GM12878 (cell line): ENCODE results near the gene HMCN2. TPM values are rescaled to one million over a fixed set of nuclear protein-coding genes. Genes with fewer than 3 reads are reported as not detected.

Experiments
- ATAC-seq: fragments of 200-7000 bp; cut with Tn5 transposase; 3 replicates; pipeline ENCODE4 v1.9.1; 2020; ENCODE audit warnings: mild to moderate bottlenecking, moderate library complexity
- BruUV-seq: library from RNA; stranded (reverse); fragments of 400-500 nt; replicated peaks from 2 replicates; lab custom pipeline; 2021; lab: Mats Ljungman, UMichigan
- CTCF ChIA-PET: fragments of 300-600 bp; sonication (Branson Sonifier 250); formaldehyde crosslinking; extraction: SDS; loops from one replicate; lab custom pipeline; 2021; ENCODE audit warnings: inconsistent platforms; lab: Yijun Ruan, JAX
- POLR2A ChIA-PET: fragments of 350-600 bp; formaldehyde crosslinking; extraction: SDS; loops from one replicate; lab custom pipeline; 2021; ENCODE audit warnings: inconsistent platforms; lab: Charles Lee
- RAD21 ChIA-PET: fragments of 300-600 bp; sonication (Branson Sonifier 250); formaldehyde crosslinking; loops from one replicate; lab custom pipeline; 2023; ENCODE audit warnings: antibody characterized with exemption; ENCODE audit not compliant: unreplicated experiment; lab: Charles Lee
- SMC1A ChIA-PET: fragments of 300-600 bp; sonication (Branson Sonifier 250); formaldehyde crosslinking; loops from one replicate; lab custom pipeline; 2023; ENCODE audit not compliant: unreplicated experiment, uncharacterized antibody; lab: Charles Lee
- DNase-seq: peaks from one replicate; pipeline ENCODE4 v3.0.0-alpha.2; 2011; ENCODE audit warnings: low read depth, low spot score
- FAIRE-seq: peaks from 3 replicates; lab custom pipeline; 2011; peaks lifted over from hg19 to GRCh38; lab: Jason Lieb, UNC
- H2AFZ ChIP-seq: 2 replicates; pipeline ENCODE4 v1.6.0; 2011; ENCODE audit warnings: low read depth, low read length, control low read depth; ENCODE audit not compliant: control insufficient read depth
- H3K27ac ChIP-seq: 2 replicates; pipeline ENCODE4 v1.5.1; 2011; ENCODE audit warnings: control low read depth; ENCODE audit not compliant: control insufficient read depth, insufficient read depth
- H3K27me3 ChIP-seq, 2 experiments: replicated peaks in 1 of 2; 2 replicates each; pipeline versions ENCODE4 v1.6.0 to v1.6.1; 2011; ENCODE audit warnings: low read length in 1 of 2; ENCODE audit not compliant: control insufficient read depth in 2 of 2, insufficient read depth in 2 of 2
- H3K36me3 ChIP-seq, 2 experiments: 2 replicates each; pipeline ENCODE4 v1.5.1; 2011; ENCODE audit warnings: low read length in 1 of 2; ENCODE audit not compliant: control insufficient read depth in 2 of 2, insufficient read depth in 2 of 2
- H3K4me1 ChIP-seq: 2 replicates; pipeline ENCODE4 v1.6.1; 2011; ENCODE audit warnings: mild to moderate bottlenecking, low read length, moderate library complexity, mixed read lengths; ENCODE audit not compliant: control insufficient read depth, insufficient read depth
- H3K4me2 ChIP-seq: 2 replicates; pipeline ENCODE4 v1.6.0; 2011; ENCODE audit warnings: control low read depth; ENCODE audit not compliant: control insufficient read depth, insufficient read depth
- H3K4me3 ChIP-seq: fragments of 200-600 bp; sonication (generic); 2 replicates; pipeline ENCODE4 v1.5.1; 2016
- H3K79me2 ChIP-seq: 2 replicates; pipeline ENCODE4 v1.6.0; 2011; ENCODE audit warnings: low read length; ENCODE audit not compliant: control insufficient read depth, insufficient read depth
- H3K9ac ChIP-seq: 2 replicates; pipeline ENCODE4 v1.8.0; 2011; ENCODE audit warnings: low read length, control low read depth, mixed read lengths; ENCODE audit not compliant: control insufficient read depth, insufficient read depth
- H3K9me3 ChIP-seq: replicated peaks from 3 replicates; pipeline ENCODE4 v1.5.1; 2011; ENCODE audit warnings: mild to moderate bottlenecking, low read length; ENCODE audit not compliant: control insufficient read depth, insufficient read depth
- H4K20me1 ChIP-seq: 2 replicates; pipeline ENCODE4 v1.6.0; 2011; ENCODE audit not compliant: control insufficient read depth, insufficient read depth
- ASH2L ChIP-seq: fragments of 300-600, 200-600 bp; sonication (generic); IDR thresholded peaks from 2 replicates; pipeline ENCODE4 v1.6.1; 2017; ENCODE audit warnings: low read depth, mild to moderate bottlenecking, borderline replicate concordance
- ESRRA ChIP-seq: IDR thresholded peaks from 2 replicates; pipeline ENCODE4 v1.6.1; 2012; ENCODE audit warnings: mild to moderate bottlenecking, low read length, improper control_type of control experiment
- HCFC1 ChIP-seq: fragments of 150-350 bp; IDR thresholded peaks from 2 replicates; pipeline ENCODE4 v1.6.1; 2014; ENCODE audit warnings: low read length
- IKZF2 ChIP-seq, 2 experiments: fragments of 450-650 bp; IDR thresholded peaks; 2 replicates each; pipeline ENCODE4 v1.6.1; 2017; ENCODE audit warnings: mild to moderate bottlenecking in 2 of 2, moderate library complexity in 2 of 2
- KDM1A ChIP-seq: fragments of 200-600 bp; sonication (generic); IDR thresholded peaks from 2 replicates; pipeline ENCODE4 v1.6.1; 2016; ENCODE audit warnings: borderline replicate concordance
- MEF2B ChIP-seq: fragments of 450-650 bp; IDR thresholded peaks from 2 replicates; pipeline ENCODE4 v1.6.1; 2018; ENCODE audit warnings: mild to moderate bottlenecking, moderate library complexity; ENCODE audit not compliant: partially characterized antibody, poor library complexity, severe bottlenecking
- NR2F1 ChIP-seq: fragments of 450-650 bp; conservative IDR thresholded peaks from 2 replicates; pipeline ENCODE4 v1.6.1; 2017; ENCODE audit warnings: mild to moderate bottlenecking
- PAX5 ChIP-seq: IDR thresholded peaks from 2 replicates; pipeline ENCODE4 v1.6.1; 2011; ENCODE audit warnings: low read depth, low read length, borderline replicate concordance
- RB1 ChIP-seq: fragments of 450-650 bp; formaldehyde crosslinking; IDR thresholded peaks from 2 replicates; pipeline ENCODE4 v1.6.1; 2017; ENCODE audit warnings: mild to moderate bottlenecking, borderline replicate concordance
- SMAD1 ChIP-seq: fragments of 450-650 bp; IDR thresholded peaks from 2 replicates; pipeline ENCODE4 v1.6.1; 2018; ENCODE audit warnings: mild to moderate bottlenecking, low read depth; ENCODE audit not compliant: partially characterized antibody
- YY1 ChIP-seq: IDR thresholded peaks from 2 replicates; pipeline ENCODE4 v1.6.1; 2011; ENCODE audit warnings: low read depth, mild to moderate bottlenecking, low read length
- WGBS: methylation state at CpG from one replicate; pipeline ENCODE4 v1.1.6; 2016; ENCODE audit warnings: low lambda C conversion rate; ENCODE audit not compliant: insufficient replicate concordance, insufficient coverage; ENCODE audit errors: missing lambda C conversion rate; 5-methylcytosine and 5-hydroxymethylcytosine counted together
- in situ Hi-C: fragments of 300-500 bp; cut with MboI; formaldehyde crosslinking; loops from 9 replicates; pipeline ENCODE4 v1.14.3; 2018; ENCODE audit warnings: mixed read lengths
- intact Hi-C: fragments of 100-400 bp; cut with micrococcal nuclease; formaldehyde crosslinking; loops from one replicate; pipeline ENCODE4 v1.14.2; 2022; ENCODE audit not compliant: unreplicated experiment
- polyA plus RNA-seq, 11 experiments: library from polyadenylated mRNA; depleted of rRNA in 4 of 11; unstranded in 6 of 11; stranded (reverse) in 5 of 11; fragments of >200 nt; fragmentation: Nextera tagmentation in 4 of 11; fragmentation: Illumina TruSeq in 1 of 11; extraction: Ambion mirVana in 4 of 11; extraction: Trizol in 1 of 11; gene quantifications; 1 replicate in 1 of 11; 2 replicates in 10 of 11; pipeline versions ENCODE4 v1.2.1 to v1.2.3, GENCODE V29; 2011 to 2016; ENCODE audit warnings: inconsistent platforms in 2 of 11, missing spikeins in 2 of 11, low read depth in 1 of 11
- total RNA-seq, 4 experiments: library from RNA; depleted of rRNA in 3 of 4; stranded (reverse); fragments of >200 nt in 3 of 4; fragmentation: Illumina TruSeq in 1 of 4; extraction: Trizol in 1 of 4; gene quantifications; 2 replicates each; pipeline versions ENCODE4 v1.2.1 to v1.2.3, GENCODE V29; 2013 to 2021
- TF ChIP-seq, protein P1 (sequence below), 3 experiments: IDR thresholded peaks in 2 of 3; conservative IDR thresholded peaks in 1 of 3; 2 replicates each; pipeline ENCODE4 v1.5.1; 2011; ENCODE audit warnings: low read depth in 3 of 3, low read length in 3 of 3, mild to moderate bottlenecking in 3 of 3, control low read depth in 2 of 3, moderate library complexity in 2 of 3, inconsistent platforms in 1 of 3, mixed read lengths in 1 of 3; ENCODE audit not compliant: control insufficient read depth in 2 of 3, insufficient read depth in 1 of 3; ENCODE audit errors: extremely low read depth in 1 of 3
- TF ChIP-seq, protein P2 (sequence below): IDR thresholded peaks from 2 replicates; pipeline ENCODE4 v1.6.1; 2012; ENCODE audit warnings: low read depth, low read length, improper control_type of control experiment
- TF ChIP-seq, protein P3 (sequence below): fragments of 450-650 bp; IDR thresholded peaks from 2 replicates; pipeline ENCODE4 v1.6.1; 2016; ENCODE audit warnings: mild to moderate bottlenecking
- TF ChIP-seq, protein P4 (sequence below): fragments of 450-650 bp; formaldehyde crosslinking; IDR thresholded peaks from 2 replicates; pipeline ENCODE4 v1.4.0; 2022; ENCODE audit warnings: mild to moderate bottlenecking, moderate library complexity
- TF ChIP-seq, protein P5 (sequence below): fragments of 450-650 bp; IDR thresholded peaks from 2 replicates; pipeline ENCODE4 v1.6.1; 2014; ENCODE audit warnings: mild to moderate bottlenecking

Gene HMCN2
- total and polyA plus RNA-seq, 10 of the 15 experiments (the other 5 are each of a cell fraction or from before 2014, with no cell fraction given): 0.04 TPM; not detected in 9

DNA sequence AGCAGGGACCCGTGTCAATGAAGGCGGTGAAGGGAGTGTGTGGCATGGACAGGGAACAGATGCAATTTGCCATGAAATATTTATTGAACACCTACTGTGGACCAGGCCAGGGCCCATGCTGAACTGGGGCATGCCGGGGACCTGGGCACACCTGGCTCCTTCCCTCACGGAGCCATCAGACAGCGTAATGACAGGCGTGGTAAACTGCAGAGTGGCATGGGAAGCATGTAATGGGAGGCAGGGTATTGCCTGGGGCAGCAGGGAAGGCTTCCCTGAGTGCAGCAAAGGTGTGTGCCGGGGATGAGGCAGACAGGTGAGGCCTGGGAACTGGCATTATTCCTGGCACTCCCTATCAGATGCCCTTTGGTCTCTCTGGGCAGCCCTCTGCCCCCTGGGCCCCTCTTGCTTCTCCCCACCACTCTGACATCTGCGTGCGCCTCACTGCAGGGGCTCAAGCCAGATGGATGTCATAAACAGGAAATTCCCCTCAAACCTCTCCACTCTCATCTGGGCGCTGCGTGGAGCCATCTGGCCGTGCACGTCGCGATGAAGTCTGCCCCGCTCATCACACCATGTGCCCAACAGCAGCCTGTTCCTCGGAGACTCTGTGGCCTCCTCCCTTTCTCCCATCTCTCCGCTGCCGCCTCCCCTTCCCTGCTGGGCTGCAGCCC, 67.6 kb downstream of the HMCN2 start:
- RAD21 ChIA-PET: no interaction called here
- no peaks in the 10 kb centered on the region for H3K4me1 ChIP-seq
- DNase-seq: no peak
- H3K27ac ChIP-seq: no peak overlapping the region
- H3K4me2 ChIP-seq: no peak overlapping the region
- SMC1A ChIA-PET: no interaction called here
- no peaks in the 10 kb centered on the region for H3K9me3 ChIP-seq
- in situ Hi-C loops (no loop called here), intact Hi-C loops (no loop called here)
- no peak overlapping the region for H2AFZ ChIP-seq
- H3K79me2 ChIP-seq: no peaks in the 10 kb centered on the region
- POLR2A ChIA-PET: no interaction called here
- H3K36me3 ChIP-seq: no peaks in the 10 kb centered on the region
- H3K27me3 ChIP-seq: no peaks in the 10 kb centered on the region; a peak in 1 of 4 replicates
- ATAC-seq: no peak
- no peak for FAIRE-seq
- no peak overlapping the region for H3K9ac ChIP-seq
- CTCF ChIA-PET: no interaction called here
- no peak overlapping the region for H3K4me3 ChIP-seq
- no TSS peak for BruUV-seq
- WGBS: 7% methylated on average over 19 of the region's 19 CpGs
- no peaks in the 10 kb centered on the region for H4K20me1 ChIP-seq
- no peak for TF ChIP-seq IKZF2 (IDR thresholded peaks at IDR 0.05)
- TF ChIP-seq NR2F1: no peak
- no peak for TF ChIP-seq RB1
- TF ChIP-seq HCFC1: no peak
- TF ChIP-seq YY1: no peak
- TF ChIP-seq, protein P1, sequence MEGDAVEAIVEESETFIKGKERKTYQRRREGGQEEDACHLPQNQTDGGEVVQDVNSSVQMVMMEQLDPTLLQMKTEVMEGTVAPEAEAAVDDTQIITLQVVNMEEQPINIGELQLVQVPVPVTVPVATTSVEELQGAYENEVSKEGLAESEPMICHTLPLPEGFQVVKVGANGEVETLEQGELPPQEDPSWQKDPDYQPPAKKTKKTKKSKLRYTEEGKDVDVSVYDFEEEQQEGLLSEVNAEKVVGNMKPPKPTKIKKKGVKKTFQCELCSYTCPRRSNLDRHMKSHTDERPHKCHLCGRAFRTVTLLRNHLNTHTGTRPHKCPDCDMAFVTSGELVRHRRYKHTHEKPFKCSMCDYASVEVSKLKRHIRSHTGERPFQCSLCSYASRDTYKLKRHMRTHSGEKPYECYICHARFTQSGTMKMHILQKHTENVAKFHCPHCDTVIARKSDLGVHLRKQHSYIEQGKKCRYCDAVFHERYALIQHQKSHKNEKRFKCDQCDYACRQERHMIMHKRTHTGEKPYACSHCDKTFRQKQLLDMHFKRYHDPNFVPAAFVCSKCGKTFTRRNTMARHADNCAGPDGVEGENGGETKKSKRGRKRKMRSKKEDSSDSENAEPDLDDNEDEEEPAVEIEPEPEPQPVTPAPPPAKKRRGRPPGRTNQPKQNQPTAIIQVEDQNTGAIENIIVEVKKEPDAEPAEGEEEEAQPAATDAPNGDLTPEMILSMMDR (IDR thresholded peaks at IDR 0.05 in 2 of 3, conservative IDR thresholded peaks at IDR 0.05 in 1 of 3; ENCODE audit: control insufficient read depth in 2 of 3, extremely low read depth in 1 of 3, insufficient read depth in 1 of 3, low read depth in 3 of 3, low read length in 3 of 3): no peak
- no peak for TF ChIP-seq ASH2L
- TF ChIP-seq MEF2B: no peak
- no peak for TF ChIP-seq ESRRA
- TF ChIP-seq, protein P2, sequence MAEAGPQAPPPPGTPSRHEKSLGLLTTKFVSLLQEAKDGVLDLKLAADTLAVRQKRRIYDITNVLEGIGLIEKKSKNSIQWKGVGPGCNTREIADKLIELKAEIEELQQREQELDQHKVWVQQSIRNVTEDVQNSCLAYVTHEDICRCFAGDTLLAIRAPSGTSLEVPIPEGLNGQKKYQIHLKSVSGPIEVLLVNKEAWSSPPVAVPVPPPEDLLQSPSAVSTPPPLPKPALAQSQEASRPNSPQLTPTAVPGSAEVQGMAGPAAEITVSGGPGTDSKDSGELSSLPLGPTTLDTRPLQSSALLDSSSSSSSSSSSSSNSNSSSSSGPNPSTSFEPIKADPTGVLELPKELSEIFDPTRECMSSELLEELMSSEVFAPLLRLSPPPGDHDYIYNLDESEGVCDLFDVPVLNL: no peak
- TF ChIP-seq SMAD1: no peak
- no peak for TF ChIP-seq PAX5
- TF ChIP-seq, protein P3, sequence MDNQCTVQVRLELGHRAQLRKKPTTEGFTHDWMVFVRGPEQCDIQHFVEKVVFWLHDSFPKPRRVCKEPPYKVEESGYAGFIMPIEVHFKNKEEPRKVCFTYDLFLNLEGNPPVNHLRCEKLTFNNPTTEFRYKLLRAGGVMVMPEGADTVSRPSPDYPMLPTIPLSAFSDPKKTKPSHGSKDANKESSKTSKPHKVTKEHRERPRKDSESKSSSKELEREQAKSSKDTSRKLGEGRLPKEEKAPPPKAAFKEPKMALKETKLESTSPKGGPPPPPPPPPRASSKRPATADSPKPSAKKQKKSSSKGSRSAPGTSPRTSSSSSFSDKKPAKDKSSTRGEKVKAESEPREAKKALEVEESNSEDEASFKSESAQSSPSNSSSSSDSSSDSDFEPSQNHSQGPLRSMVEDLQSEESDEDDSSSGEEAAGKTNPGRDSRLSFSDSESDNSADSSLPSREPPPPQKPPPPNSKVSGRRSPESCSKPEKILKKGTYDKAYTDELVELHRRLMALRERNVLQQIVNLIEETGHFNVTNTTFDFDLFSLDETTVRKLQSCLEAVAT: no peak
- TF ChIP-seq, protein P4, sequence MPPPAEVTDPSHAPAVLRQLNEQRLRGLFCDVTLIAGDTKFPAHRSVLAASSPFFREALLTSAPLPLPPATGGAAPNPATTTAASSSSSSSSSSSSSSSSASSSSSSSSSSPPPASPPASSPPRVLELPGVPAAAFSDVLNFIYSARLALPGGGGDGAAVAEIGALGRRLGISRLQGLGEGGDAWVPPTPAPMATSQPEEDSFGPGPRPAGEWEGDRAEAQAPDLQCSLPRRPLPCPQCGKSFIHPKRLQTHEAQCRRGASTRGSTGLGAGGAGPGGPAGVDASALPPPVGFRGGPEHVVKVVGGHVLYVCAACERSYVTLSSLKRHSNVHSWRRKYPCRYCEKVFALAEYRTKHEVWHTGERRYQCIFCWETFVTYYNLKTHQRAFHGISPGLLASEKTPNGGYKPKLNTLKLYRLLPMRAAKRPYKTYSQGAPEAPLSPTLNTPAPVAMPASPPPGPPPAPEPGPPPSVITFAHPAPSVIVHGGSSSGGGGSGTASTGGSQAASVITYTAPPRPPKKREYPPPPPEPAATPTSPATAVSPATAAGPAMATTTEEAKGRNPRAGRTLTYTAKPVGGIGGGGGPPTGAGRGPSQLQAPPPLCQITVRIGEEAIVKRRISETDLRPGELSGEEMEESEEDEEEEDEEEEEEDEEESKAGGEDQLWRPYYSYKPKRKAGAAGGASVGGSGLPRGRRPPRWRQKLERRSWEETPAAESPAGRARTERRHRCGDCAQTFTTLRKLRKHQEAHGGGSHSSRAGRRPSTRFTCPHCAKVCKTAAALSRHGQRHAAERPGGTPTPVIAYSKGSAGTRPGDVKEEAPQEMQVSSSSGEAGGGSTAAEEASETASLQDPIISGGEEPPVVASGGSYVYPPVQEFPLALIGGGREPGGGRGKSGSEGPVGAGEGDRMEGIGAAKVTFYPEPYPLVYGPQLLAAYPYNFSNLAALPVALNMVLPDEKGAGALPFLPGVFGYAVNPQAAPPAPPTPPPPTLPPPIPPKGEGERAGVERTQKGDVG (CRISPR knock-in tag): no peak
- TF ChIP-seq, protein P5, sequence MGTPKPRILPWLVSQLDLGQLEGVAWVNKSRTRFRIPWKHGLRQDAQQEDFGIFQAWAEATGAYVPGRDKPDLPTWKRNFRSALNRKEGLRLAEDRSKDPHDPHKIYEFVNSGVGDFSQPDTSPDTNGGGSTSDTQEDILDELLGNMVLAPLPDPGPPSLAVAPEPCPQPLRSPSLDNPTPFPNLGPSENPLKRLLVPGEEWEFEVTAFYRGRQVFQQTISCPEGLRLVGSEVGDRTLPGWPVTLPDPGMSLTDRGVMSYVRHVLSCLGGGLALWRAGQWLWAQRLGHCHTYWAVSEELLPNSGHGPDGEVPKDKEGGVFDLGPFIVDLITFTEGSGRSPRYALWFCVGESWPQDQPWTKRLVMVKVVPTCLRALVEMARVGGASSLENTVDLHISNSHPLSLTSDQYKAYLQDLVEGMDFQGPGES: no peak
- TF ChIP-seq KDM1A: no peak
